Common myeloid progenitor, CD34-positive (primary cell): ENCODE data around the gene CDO1.

Source experiments
- CTCF ChIA-PET: fragments of 350-600 bp; sonication (Branson Sonifier 250); formaldehyde crosslinking; loops from one replicate; lab custom pipeline; 2021; ENCODE audit warnings: antibody characterized with exemption; lab: Charles Lee
- POLR2A ChIA-PET: fragments of 350-600 bp; sonication (Branson Sonifier 250); formaldehyde crosslinking; loops from one replicate; lab custom pipeline; 2021; ENCODE audit warnings: antibody characterized with exemption; lab: Charles Lee
- DNase-seq, 3 donors: peaks; one replicate each; pipeline versions ENCODE4 v3.0.0 to v3.0.0-alpha.2; 2013
- H3K27ac ChIP-seq, 2 experiments: 1 replicate in 1 of 2; 2 replicates in 1 of 2; pipeline ENCODE4 v1.7.0; 2013; ENCODE audit warnings: inconsistent platforms in 2 of 2, low read length in 2 of 2, mild to moderate bottlenecking in 2 of 2, low read depth in 1 of 2, moderate library complexity in 1 of 2; ENCODE audit not compliant: severe bottlenecking in 2 of 2, insufficient read depth in 1 of 2, poor library complexity in 1 of 2
- H3K27me3 ChIP-seq, 5 experiments: replicated peaks in 2 of 5; 1 replicate in 3 of 5; 2 replicates in 2 of 5; pipeline versions ENCODE4 v1.6.1 to v1.7.0; 2013; ENCODE audit warnings: low read length in 4 of 5, mild to moderate bottlenecking in 2 of 5, moderate library complexity in 2 of 5, inconsistent platforms in 1 of 5; ENCODE audit not compliant: insufficient read depth in 5 of 5, control insufficient read depth in 4 of 5
- H3K36me3 ChIP-seq, 4 experiments: 1 replicate in 2 of 4; 2 replicates in 2 of 4; pipeline versions ENCODE4 v1.6.1 to v1.7.0; 2013; ENCODE audit warnings: low read length in 3 of 4, control low read depth in 1 of 4, mild to moderate bottlenecking in 1 of 4; ENCODE audit not compliant: control insufficient read depth in 4 of 4, insufficient read depth in 4 of 4
- H3K4me1 ChIP-seq, 4 experiments: 1 replicate in 3 of 4; 2 replicates in 1 of 4; pipeline versions ENCODE4 v1.6.1 to v1.7.1; 2013; ENCODE audit warnings: low read length in 3 of 4, mild to moderate bottlenecking in 3 of 4, control low read depth in 1 of 4, inconsistent platforms in 1 of 4, moderate library complexity in 1 of 4; ENCODE audit not compliant: control insufficient read depth in 4 of 4, insufficient read depth in 4 of 4; ENCODE audit errors: control extremely low read depth in 1 of 4
- H3K4me3 ChIP-seq, 7 experiments: 1 replicate in 4 of 7; 2 replicates in 3 of 7; pipeline versions ENCODE4 v1.5.1 to v1.7.0; 2013; ENCODE audit warnings: mild to moderate bottlenecking in 7 of 7, low read length in 6 of 7, moderate library complexity in 6 of 7, inconsistent platforms in 2 of 7, low read depth in 2 of 7, control low read depth in 1 of 7; ENCODE audit not compliant: insufficient read depth in 4 of 7, control insufficient read depth in 1 of 7; ENCODE audit errors: extremely low read depth in 1 of 7
- H3K9me3 ChIP-seq, 5 experiments: 1 replicate in 4 of 5; 2 replicates in 1 of 5; pipeline versions ENCODE4 v1.6.1 to v1.7.1; 2013; ENCODE audit warnings: low read length in 4 of 5, mild to moderate bottlenecking in 2 of 5, inconsistent platforms in 1 of 5, low read depth in 1 of 5, moderate library complexity in 1 of 5; ENCODE audit not compliant: control insufficient read depth in 4 of 5, insufficient read depth in 2 of 5; ENCODE audit errors: control extremely low read depth in 1 of 5
- WGBS: methylation state at CpG from one replicate; pipeline ENCODE4 v1.1.5; 2013; ENCODE audit not compliant: insufficient coverage; 5-methylcytosine and 5-hydroxymethylcytosine counted together

Gene CDO1

GRCh38 chr5:115796656-115797055 lies 19.8 kb downstream of the CDO1 start:
- no peak for DNase-seq
- H3K4me1 ChIP-seq, result no peaks in the 10 kb centered on the region
- ChIA-PET POLR2A (no interaction called here), CTCF (interaction anchor here (0.9 kb wide), 1 partner anchor 222 kb away, joined by 3 read pairs; no protein-coding TSS in a partner anchor)
- peaks cover 0 to 9% (median 4%) of the 10 kb centered on the region in 5 experiments for H3K27me3 ChIP-seq
- no peak overlapping the region for H3K4me3 ChIP-seq
- no peaks in the 10 kb centered on the region for H3K9me3 ChIP-seq
- 100% methylated on average over 2 of the region's 3 CpGs for WGBS
- H3K27ac ChIP-seq, result no peak overlapping the region
- H3K36me3 ChIP-seq, result no peaks in the 10 kb centered on the region

DNA sequence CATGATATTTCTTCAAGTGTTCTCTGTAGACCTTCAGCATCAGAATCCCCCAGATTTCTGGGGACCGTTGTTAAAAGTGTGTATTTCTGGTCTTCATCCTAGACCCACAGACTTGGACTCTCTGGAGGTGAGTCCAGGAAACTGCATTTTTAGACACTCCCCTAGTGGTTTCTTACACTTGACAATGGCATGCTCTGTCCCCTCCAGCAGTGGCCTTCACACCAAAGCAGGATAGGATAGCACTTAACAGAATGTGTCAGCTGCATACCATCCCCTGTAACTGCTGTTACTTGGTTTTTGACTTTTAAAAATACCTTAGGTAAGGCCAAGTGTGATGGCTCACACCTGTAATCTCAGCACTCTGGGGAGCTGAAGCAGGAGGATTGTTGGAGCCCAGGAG lies 20.8 kb downstream of the CDO1 start:
- POLR2A ChIA-PET, result no interaction called here
- CTCF ChIA-PET, result interaction anchor here (0.6 kb wide), 1 partner anchor 30 kb away, joined by 3 read pairs; no protein-coding TSS in a partner anchor
- H3K27me3 ChIP-seq, result peaks cover 0 to 11% (median 4%) of the 10 kb centered on the region in 5 experiments
- no peak overlapping the region for H3K27ac ChIP-seq
- H3K36me3 ChIP-seq, result no peaks in the 10 kb centered on the region
- no peak for DNase-seq
- 90% methylated on average over 1 of the region's 1 CpG for WGBS
- no peak overlapping the region for H3K4me3 ChIP-seq
- H3K4me1 ChIP-seq, result no peaks in the 10 kb centered on the region
- H3K9me3 ChIP-seq, result no peaks in the 10 kb centered on the region

GRCh38 chr5:115788440-115788839 lies 28.0 kb downstream of the CDO1 start:
- ChIA-PET POLR2A (no interaction called here), CTCF (no interaction called here)
- peaks cover 0 to 2% (median 0%) of the 10 kb centered on the region in 5 experiments for H3K9me3 ChIP-seq
- WGBS, result no CpG with 5 or more reads among the region's 1 CpG
- H3K4me3 ChIP-seq, result no peak overlapping the region
- no peak for DNase-seq
- H3K4me1 ChIP-seq, result no peaks in the 10 kb centered on the region
- H3K27me3 ChIP-seq, result peaks cover 0 to 27% (median 7%) of the 10 kb centered on the region in 5 experiments
- H3K36me3 ChIP-seq, result no peaks in the 10 kb centered on the region
- H3K27ac ChIP-seq, result no peak overlapping the region

- WGBS, result 0% methylated on average over 1 of the region's 1 CpG
- no peaks in the 10 kb centered on the region for H3K36me3 ChIP-seq
- peaks cover 0 to 2% (median 0%) of the 10 kb centered on the region in 5 experiments for H3K9me3 ChIP-seq
- no peak overlapping the region for H3K4me3 ChIP-seq
- H3K4me1 ChIP-seq, result no peaks in the 10 kb centered on the region
- H3K27ac ChIP-seq, result no peak overlapping the region
- peaks cover 0 to 21% (median 5%) of the 10 kb centered on the region in 5 experiments for H3K27me3 ChIP-seq
- ChIA-PET CTCF (no interaction called here), POLR2A (no interaction called here)
- DNase-seq, result no peak
Measured at GRCh38 chr5:115787426-115787825, 29.0 kb downstream of the CDO1 start.

DNA sequence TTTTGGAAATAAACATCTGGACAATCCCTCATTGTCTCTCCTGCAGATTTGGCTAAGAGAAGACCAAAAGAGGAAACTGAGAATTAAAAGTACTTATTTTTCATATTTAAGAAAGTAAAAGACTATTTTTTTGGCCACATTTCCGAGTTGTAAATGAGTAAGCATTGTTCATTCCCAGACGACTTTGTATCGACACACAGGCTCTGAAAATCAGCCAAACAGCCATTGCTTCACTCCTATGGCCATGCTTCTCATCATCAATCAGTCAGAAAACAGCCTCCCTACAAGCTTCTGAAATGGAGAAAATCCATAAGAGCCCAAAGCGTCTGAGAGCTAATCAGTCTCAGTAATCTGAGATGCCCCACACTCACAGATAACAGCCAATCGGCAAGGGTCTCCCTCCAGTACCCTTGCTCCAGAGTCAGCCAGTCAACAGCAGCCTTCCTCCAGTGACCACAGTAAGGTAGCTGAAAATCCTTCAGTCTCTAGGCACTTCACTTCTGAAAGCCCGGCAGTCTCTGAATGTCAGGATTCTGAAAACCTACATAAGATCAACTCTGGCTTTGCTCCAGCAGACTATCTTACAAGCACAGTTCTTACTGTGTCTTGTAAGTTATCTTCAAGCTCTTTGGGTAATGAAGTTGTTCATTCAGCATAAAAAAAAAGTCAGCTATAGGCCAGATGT lies 30.9 kb downstream of the CDO1 start:
- DNase-seq, result no peak
- Histone ChIP-seq H3K4me1 (no peaks in the 10 kb centered on the region), H3K9me3 (peaks cover 0 to 2% (median 0%) of the 10 kb centered on the region in 5 experiments), H3K27ac (no peak overlapping the region), H3K27me3 (peaks cover under 1 to 17% (median 5%) of the 10 kb centered on the region in 5 experiments), H3K36me3 (no peaks in the 10 kb centered on the region), H3K4me3 (no peak overlapping the region)
- ChIA-PET POLR2A (no interaction called here), CTCF (no interaction called here)
- WGBS, result 68% methylated on average over 5 of the region's 6 CpGs

DNA sequence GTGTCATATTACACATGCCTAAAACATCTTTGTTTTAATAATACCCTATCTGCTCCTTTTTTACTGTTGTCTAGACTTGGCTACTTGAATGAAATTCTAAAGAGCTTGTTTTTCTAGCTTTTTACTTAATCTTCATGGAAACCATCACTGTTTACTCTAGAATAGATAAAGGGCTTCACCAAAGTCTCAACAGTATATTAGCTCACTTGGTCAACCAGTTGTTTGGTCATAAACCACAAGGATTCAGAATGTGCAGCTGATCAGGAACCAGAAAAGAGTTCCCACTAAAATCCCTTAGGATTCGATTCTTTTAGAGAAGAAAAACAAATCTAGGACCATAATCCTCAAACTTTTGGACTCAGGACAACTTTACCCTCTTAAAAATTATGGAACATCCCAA lies 38.0 kb downstream of the CDO1 start:
- H3K4me3 ChIP-seq, result no peak overlapping the region
- H3K27me3 ChIP-seq, result peaks cover 0 to 4% (median 2%) of the 10 kb centered on the region in 5 experiments
- no peaks in the 10 kb centered on the region for H3K9me3 ChIP-seq
- no peaks in the 10 kb centered on the region for H3K36me3 ChIP-seq
- WGBS, result 100% methylated on average over 1 of the region's 1 CpG
- H3K27ac ChIP-seq, result no peak overlapping the region
- no peaks in the 10 kb centered on the region for H3K4me1 ChIP-seq
- CTCF ChIA-PET, result interaction anchor here (0.7 kb wide), 1 partner anchor 9 kb away, joined by 3 read pairs; no protein-coding TSS in a partner anchor
- DNase-seq, result no peak
- POLR2A ChIA-PET, result no interaction called here

GRCh38 chr5:115776989-115777388 lies 39.5 kb downstream of the CDO1 start:
- CTCF ChIA-PET, result interaction anchor here (1.0 kb wide), 1 partner anchor 9 kb away, joined by 3 read pairs; no protein-coding TSS in a partner anchor
- Histone ChIP-seq H3K4me3 (no peak overlapping the region), H3K27me3 (peaks cover 0 to 7% (median 4%) of the 10 kb centered on the region in 5 experiments), H3K27ac (no peak overlapping the region), H3K4me1 (no peaks in the 10 kb centered on the region), H3K36me3 (no peaks in the 10 kb centered on the region), H3K9me3 (no peaks in the 10 kb centered on the region)
- POLR2A ChIA-PET, result no interaction called here
- no peak for DNase-seq
- 80% methylated on average over 1 of the region's 3 CpGs for WGBS
